ENCODE data around the gene GPRIN1.

GRCh38 chr5:176548967-176549444, 61.0 kb downstream of the GPRIN1 start, which contains the start of gene CDHR2:
- no peak for TF ChIP-seq GATA3 (IDR thresholded peaks at IDR 0.05; ENCODE audit: low read depth, low read length)
- no peak for TF ChIP-seq GATA2 (IDR thresholded peaks at IDR 0.05; ENCODE audit: low read depth, low read length)

All from SH-SY5Y (cell line).